HG03571 (cell line): ENCODE measurements around the gene CLTRN.

Experiments used
- ATAC-seq: cut with Tn5 transposase; IDR thresholded peaks from one replicate; pipeline ENCODE4 v1.9.1; 2021; ENCODE audit not compliant: unreplicated experiment

The CLTRN gene

GRCh38 chrX:15579778-15580747 is 84.5 kb downstream of the CLTRN start:
- ATAC-seq, result no peak
